GM21737 (cell line): Measurements from ENCODE around the gene GAS1.

Experiments used
- ATAC-seq: cut with Tn5 transposase; IDR thresholded peaks from one replicate; pipeline ENCODE4 v1.9.1; 2021; ENCODE audit warnings: mild to moderate bottlenecking, moderate library complexity; ENCODE audit not compliant: unreplicated experiment

The GAS1 gene

GRCh38 chr9:86926145-86926544 lies 21.2 kb downstream of the GAS1 start:
- no peak for ATAC-seq

GRCh38 chr9:86925686-86926085 lies 21.6 kb downstream of the GAS1 start:
- ATAC-seq, result no peak

- ATAC-seq, result no peak
Observed at GRCh38 chr9:86924206-86924605, 23.1 kb downstream of the GAS1 start.

- no peak for ATAC-seq
Observed at GRCh38 chr9:86921151-86921923, 26.0 kb downstream of the GAS1 start.

- no peak for ATAC-seq
Observed at GRCh38 chr9:86918556-86918955, 28.8 kb downstream of the GAS1 start.

GRCh38 chr9:86912210-86912609 lies 35.1 kb downstream of the GAS1 start:
- no peak for ATAC-seq

GRCh38 chr9:86909388-86909787 lies 37.9 kb downstream of the GAS1 start:
- no peak for ATAC-seq

GRCh38 chr9:86908261-86908660 lies 39.0 kb downstream of the GAS1 start:
- no peak for ATAC-seq

GRCh38 chr9:86907346-86907745 lies 40.0 kb downstream of the GAS1 start:
- no peak for ATAC-seq

GRCh38 chr9:86903734-86904085 lies 43.6 kb downstream of the GAS1 start:
- no peak for ATAC-seq

- ATAC-seq, result no peak
Observed at GRCh38 chr9:86902991-86903733, 44.1 kb downstream of the GAS1 start.

GRCh38 chr9:86902586-86902985 lies 44.7 kb downstream of the GAS1 start:
- no peak for ATAC-seq

- ATAC-seq, result no peak
Observed at GRCh38 chr9:86902176-86902575, 45.1 kb downstream of the GAS1 start.

- no peak for ATAC-seq
Observed at GRCh38 chr9:86901511-86901910, 45.8 kb downstream of the GAS1 start.
